ENCODE results near the gene PPP3CB.

Gene PPP3CB

DNA sequence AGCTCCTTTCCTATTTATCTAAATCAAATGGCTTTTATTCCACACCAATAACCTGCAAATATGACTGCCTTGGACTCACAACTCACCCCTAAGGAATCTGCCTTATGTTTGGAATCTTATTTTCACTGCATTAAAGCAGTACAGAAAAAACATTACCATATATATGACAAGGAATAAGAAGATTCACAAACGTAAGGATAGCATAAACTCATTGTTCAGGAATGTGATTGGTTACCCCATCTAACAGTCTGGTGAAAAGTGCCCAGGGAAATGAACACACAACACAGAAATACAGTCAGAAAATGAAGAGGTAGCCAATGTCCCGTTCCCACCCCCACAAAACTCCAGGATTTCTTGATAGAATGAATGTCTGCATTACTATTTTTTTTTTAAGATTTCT, 2.0 kb downstream of the PPP3CB start (continued):
- TF ChIP-seq ZNF830 (tag by site-specific recombination; IDR thresholded peaks at IDR 0.05; ENCODE audit: low read depth) (no peak), ZNF24 (tag by site-specific recombination; IDR thresholded peaks at IDR 0.05) (no peak), ZFP3 (tag by site-specific recombination; IDR thresholded peaks at IDR 0.05; ENCODE audit: low read depth) (no peak), ZNF174 (tag by site-specific recombination; IDR thresholded peaks at IDR 0.05) (no peak), ZNF2 (tag by site-specific recombination; IDR thresholded peaks at IDR 0.05) (no peak)
- TF ChIP-seq, protein P1, sequence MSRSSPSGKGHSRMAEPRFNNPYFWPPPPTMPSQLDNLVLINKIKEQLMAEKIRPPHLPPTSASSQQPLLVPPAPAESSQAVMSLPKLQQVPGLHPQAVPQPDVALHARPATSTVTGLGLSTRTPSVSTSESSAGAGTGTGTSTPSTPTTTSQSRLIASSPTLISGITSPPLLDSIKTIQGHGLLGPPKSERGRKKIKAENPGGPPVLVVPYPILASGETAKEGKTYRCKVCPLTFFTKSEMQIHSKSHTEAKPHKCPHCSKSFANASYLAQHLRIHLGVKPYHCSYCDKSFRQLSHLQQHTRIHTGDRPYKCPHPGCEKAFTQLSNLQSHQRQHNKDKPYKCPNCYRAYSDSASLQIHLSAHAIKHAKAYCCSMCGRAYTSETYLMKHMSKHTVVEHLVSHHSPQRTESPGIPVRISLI (tag by site-specific recombination; IDR thresholded peaks at IDR 0.05): no peak

DNA sequence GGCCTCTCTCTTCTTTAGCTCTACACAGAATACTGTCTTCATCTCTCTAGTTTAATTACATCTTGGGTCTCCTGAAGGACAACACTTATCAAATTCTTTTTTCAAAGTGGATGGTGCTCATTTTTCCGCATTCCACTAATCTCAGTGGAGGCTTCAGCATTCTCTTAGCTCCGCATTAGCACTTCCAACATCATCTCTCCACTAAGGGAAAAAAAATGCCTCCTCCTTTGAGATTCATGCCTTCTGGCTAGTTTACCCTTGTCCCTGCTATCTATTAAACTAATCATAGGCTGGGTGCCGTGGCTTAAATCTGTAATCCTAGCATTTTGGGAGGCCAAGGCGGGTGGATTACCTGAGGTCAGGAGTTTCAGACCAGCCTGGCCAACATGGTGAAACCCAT, 9.2 kb downstream of the PPP3CB start:
- H3K4me1 ChIP-seq (ENCODE audit: control insufficient read depth, insufficient read depth, low read length): no peaks in the 10 kb centered on the region
- no peak overlapping the region for H3K4me3 ChIP-seq (ENCODE audit: low read depth, low read length)
- TF ChIP-seq ZNF121 (tag by site-specific recombination; IDR thresholded peaks at IDR 0.05) (no peak), ZNF426 (tag by site-specific recombination; IDR thresholded peaks at IDR 0.05) (no peak), SP2 (tag by site-specific recombination; IDR thresholded peaks at IDR 0.05) (no peak), ZNF626 (tag by site-specific recombination; IDR thresholded peaks at IDR 0.05) (no peak), PRDM1 (tag by site-specific recombination; IDR thresholded peaks at IDR 0.05) (no peak), ZNF624 (tag by site-specific recombination; IDR thresholded peaks at IDR 0.05) (no peak), ZNF521 (tag by site-specific recombination; IDR thresholded peaks at IDR 0.05) (no peak), ZNF561 (tag by site-specific recombination; IDR thresholded peaks at IDR 0.05; ENCODE audit: borderline replicate concordance) (no peak), ZNF549 (tag by site-specific recombination; IDR thresholded peaks at IDR 0.05) (no peak), ZNF324 (tag by site-specific recombination; IDR thresholded peaks at IDR 0.05) (no peak)
- TF ChIP-seq, protein P2, sequence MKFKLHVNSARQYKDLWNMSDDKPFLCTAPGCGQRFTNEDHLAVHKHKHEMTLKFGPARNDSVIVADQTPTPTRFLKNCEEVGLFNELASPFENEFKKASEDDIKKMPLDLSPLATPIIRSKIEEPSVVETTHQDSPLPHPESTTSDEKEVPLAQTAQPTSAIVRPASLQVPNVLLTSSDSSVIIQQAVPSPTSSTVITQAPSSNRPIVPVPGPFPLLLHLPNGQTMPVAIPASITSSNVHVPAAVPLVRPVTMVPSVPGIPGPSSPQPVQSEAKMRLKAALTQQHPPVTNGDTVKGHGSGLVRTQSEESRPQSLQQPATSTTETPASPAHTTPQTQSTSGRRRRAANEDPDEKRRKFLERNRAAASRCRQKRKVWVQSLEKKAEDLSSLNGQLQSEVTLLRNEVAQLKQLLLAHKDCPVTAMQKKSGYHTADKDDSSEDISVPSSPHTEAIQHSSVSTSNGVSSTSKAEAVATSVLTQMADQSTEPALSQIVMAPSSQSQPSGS (tag by site-specific recombination; IDR thresholded peaks at IDR 0.05; ENCODE audit: low read depth): no peak
- TF ChIP-seq, protein P3, sequence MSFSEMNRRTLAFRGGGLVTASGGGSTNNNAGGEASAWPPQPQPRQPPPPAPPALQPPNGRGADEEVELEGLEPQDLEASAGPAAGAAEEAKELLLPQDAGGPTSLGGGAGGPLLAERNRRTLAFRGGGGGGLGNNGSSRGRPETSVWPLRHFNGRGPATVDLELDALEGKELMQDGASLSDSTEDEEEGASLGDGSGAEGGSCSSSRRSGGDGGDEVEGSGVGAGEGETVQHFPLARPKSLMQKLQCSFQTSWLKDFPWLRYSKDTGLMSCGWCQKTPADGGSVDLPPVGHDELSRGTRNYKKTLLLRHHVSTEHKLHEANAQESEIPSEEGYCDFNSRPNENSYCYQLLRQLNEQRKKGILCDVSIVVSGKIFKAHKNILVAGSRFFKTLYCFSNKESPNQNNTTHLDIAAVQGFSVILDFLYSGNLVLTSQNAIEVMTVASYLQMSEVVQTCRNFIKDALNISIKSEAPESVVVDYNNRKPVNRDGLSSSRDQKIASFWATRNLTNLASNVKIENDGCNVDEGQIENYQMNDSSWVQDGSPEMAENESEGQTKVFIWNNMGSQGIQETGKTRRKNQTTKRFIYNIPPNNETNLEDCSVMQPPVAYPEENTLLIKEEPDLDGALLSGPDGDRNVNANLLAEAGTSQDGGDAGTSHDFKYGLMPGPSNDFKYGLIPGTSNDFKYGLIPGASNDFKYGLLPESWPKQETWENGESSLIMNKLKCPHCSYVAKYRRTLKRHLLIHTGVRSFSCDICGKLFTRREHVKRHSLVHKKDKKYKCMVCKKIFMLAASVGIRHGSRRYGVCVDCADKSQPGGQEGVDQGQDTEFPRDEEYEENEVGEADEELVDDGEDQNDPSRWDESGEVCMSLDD (tag by site-specific recombination; IDR thresholded peaks at IDR 0.05): no peak
- peaks cover 8 to 10% of the 10 kb centered on the region in 2 experiments for H3K36me3 ChIP-seq (ENCODE audit: control insufficient read depth in 2 of 2, insufficient read depth in 1 of 2, low read length in 2 of 2)
- no peak overlapping the region for H3K27ac ChIP-seq (ENCODE audit: extremely low read depth, low read depth, low read length)
- no peaks in the 10 kb centered on the region for H3K9me3 ChIP-seq (ENCODE audit: control insufficient read depth, insufficient read depth, low read depth, low read length)
- ChIA-PET POLR2A (interaction anchor here (0.7 kb wide), 1 partner anchor 26 kb away, joined by 4 read pairs; no protein-coding TSS in a partner anchor), CTCF (interaction anchor here (0.6 to 0.7 kb wide), 2 partner anchors 11 to 254 kb away, joined by 3 to 10 read pairs; no protein-coding TSS in a partner anchor)

- H3K27ac ChIP-seq (ENCODE audit: extremely low read depth, low read depth, low read length): no peak overlapping the region
- H3K36me3 ChIP-seq (ENCODE audit: control insufficient read depth in 2 of 2, insufficient read depth in 1 of 2, low read length in 2 of 2): peaks cover 8 to 10% of the 10 kb centered on the region in 2 experiments
- no peaks in the 10 kb centered on the region for H3K4me1 ChIP-seq (ENCODE audit: control insufficient read depth, insufficient read depth, low read length)
- H3K9me3 ChIP-seq (ENCODE audit: control insufficient read depth, insufficient read depth, low read depth, low read length): no peaks in the 10 kb centered on the region
- TF ChIP-seq BCL11B (tag by site-specific recombination; IDR thresholded peaks at IDR 0.05; ENCODE audit: low read depth): no peak
- TF ChIP-seq, protein P4, sequence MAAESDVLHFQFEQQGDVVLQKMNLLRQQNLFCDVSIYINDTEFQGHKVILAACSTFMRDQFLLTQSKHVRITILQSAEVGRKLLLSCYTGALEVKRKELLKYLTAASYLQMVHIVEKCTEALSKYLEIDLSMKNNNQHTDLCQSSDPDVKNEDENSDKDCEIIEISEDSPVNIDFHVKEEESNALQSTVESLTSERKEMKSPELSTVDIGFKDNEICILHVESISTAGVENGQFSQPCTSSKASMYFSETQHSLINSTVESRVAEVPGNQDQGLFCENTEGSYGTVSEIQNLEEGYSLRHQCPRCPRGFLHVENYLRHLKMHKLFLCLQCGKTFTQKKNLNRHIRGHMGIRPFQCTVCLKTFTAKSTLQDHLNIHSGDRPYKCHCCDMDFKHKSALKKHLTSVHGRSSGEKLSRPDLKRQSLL (tag by site-specific recombination; IDR thresholded peaks at IDR 0.05): no peak
- no peak for TF ChIP-seq ZNF423 (tag by site-specific recombination; IDR thresholded peaks at IDR 0.05)
- TF ChIP-seq ZNF37A (tag by site-specific recombination; IDR thresholded peaks at IDR 0.05): no peak
- no peak for TF ChIP-seq ZBTB48 (tag by site-specific recombination; IDR thresholded peaks at IDR 0.05)
- no peak for TF ChIP-seq ZNF266 (tag by site-specific recombination; IDR thresholded peaks at IDR 0.05; ENCODE audit: low read depth)
- no peak overlapping the region for H3K4me3 ChIP-seq (ENCODE audit: low read depth, low read length)
- ChIA-PET CTCF (interaction anchor here (0.7 kb wide), 1 partner anchor 25 kb away, joined by 5 read pairs; no protein-coding TSS in a partner anchor), POLR2A (no interaction called here)
Measured at GRCh38 chr10:73485320-73485719, 10.5 kb downstream of the PPP3CB start.

Measured in HEK293 (cell line).